MG63 (cell line): ENCODE measurements around the gene MRLN. TPM values are rescaled to one million over a fixed set of nuclear protein-coding genes. Genes with fewer than 3 reads are reported as not detected.
"Not testable (repeated sequence)": the region's sequence is repeated elsewhere in the genome, so short reads cannot be mapped to it uniquely, and the experiment has no call there.

Experiments used
- DNase-seq: peaks from one replicate; pipeline ENCODE4 v3.0.0-alpha.2; 2020
- H3K27me3 ChIP-seq: fragments of 250-450 bp; sonication (Bioruptor Pico); 2 replicates; pipeline ENCODE4 v1.5.1; 2020; ENCODE audit warnings: mild to moderate bottlenecking, moderate library complexity
- H3K36me3 ChIP-seq: fragments of 250-450 bp; sonication (Bioruptor Pico); 2 replicates; pipeline ENCODE4 v1.5.1; 2020; ENCODE audit warnings: mild to moderate bottlenecking, moderate library complexity
- H3K4me3 ChIP-seq: fragments of 250-450 bp; sonication (Bioruptor Pico); 2 replicates; pipeline ENCODE4 v1.5.1; 2020; ENCODE audit warnings: mild to moderate bottlenecking, moderate library complexity
- H3K9me3 ChIP-seq: fragments of 250-450 bp; sonication (Bioruptor Pico); 2 replicates; pipeline ENCODE4 v1.5.1; 2020; ENCODE audit warnings: mild to moderate bottlenecking, moderate library complexity
- total RNA-seq: library from RNA; depleted of rRNA; stranded (reverse); fragments of >200 nt; shearing (Covaris generic); gene quantifications from 2 replicates; pipeline ENCODE4 v1.2.3, GENCODE V29; 2014; ENCODE audit warnings: low replicate concordance

MRLN gene
- total RNA-seq, 1 experiment from 2014 or later = not detected

- DNase-seq = no peak
- H3K4me3 ChIP-seq = no peak overlapping the region
- H3K36me3 ChIP-seq = no peaks in the 10 kb centered on the region
- H3K27me3 ChIP-seq = no peaks in the 10 kb centered on the region; the same call in 1 of the 2 replicates
- no peaks in the 10 kb centered on the region for H3K9me3 ChIP-seq
Measured at GRCh38 chr10:59754951-59755350, 1.7 kb upstream of the MRLN start.

GRCh38 chr10:59752278-59752940, 846 bp downstream of the MRLN start:
- H3K9me3 ChIP-seq = no peaks in the 10 kb centered on the region
- no peaks in the 10 kb centered on the region; the same call in 1 of the 2 replicates for H3K27me3 ChIP-seq
- H3K36me3 ChIP-seq = no peaks in the 10 kb centered on the region
- no peak for DNase-seq
- H3K4me3 ChIP-seq = no peak overlapping the region

GRCh38 chr10:59750155-59750945, 2.9 kb downstream of the MRLN start:
- no peaks in the 10 kb centered on the region; the same call in 1 of the 2 replicates for H3K27me3 ChIP-seq
- DNase-seq = peak; percentile 15
- no peaks in the 10 kb centered on the region for H3K9me3 ChIP-seq
- H3K36me3 ChIP-seq = no peaks in the 10 kb centered on the region
- no peak overlapping the region for H3K4me3 ChIP-seq

- Histone ChIP-seq H3K9me3 (no peaks in the 10 kb centered on the region), H3K36me3 (no peaks in the 10 kb centered on the region), H3K4me3 (no peak overlapping the region), H3K27me3 (no peaks in the 10 kb centered on the region; the same call in 1 of the 2 replicates)
- no peak for DNase-seq
Measured at GRCh38 chr10:59748834-59749233, 4.4 kb downstream of the MRLN start.

GRCh38 chr10:59745163-59745650, 8.0 kb downstream of the MRLN start:
- DNase-seq = no peak
- H3K36me3 ChIP-seq = no peaks in the 10 kb centered on the region
- H3K27me3 ChIP-seq = no peaks in the 10 kb centered on the region
- H3K9me3 ChIP-seq = no peaks in the 10 kb centered on the region
- no peak overlapping the region for H3K4me3 ChIP-seq

GRCh38 chr10:59744762-59745161, 8.5 kb downstream of the MRLN start:
- DNase-seq, H3K9me3 ChIP-seq, H3K4me3 ChIP-seq, H3K36me3 ChIP-seq, H3K27me3 ChIP-seq: not testable (repeated sequence)

GRCh38 chr10:59744156-59744555, 9.1 kb downstream of the MRLN start:
- H3K9me3 ChIP-seq, DNase-seq, H3K36me3 ChIP-seq, H3K27me3 ChIP-seq, H3K4me3 ChIP-seq: not testable (repeated sequence)

- H3K4me3 ChIP-seq = no peak overlapping the region
- no peaks in the 10 kb centered on the region for H3K9me3 ChIP-seq
- DNase-seq = no peak
- H3K36me3 ChIP-seq = no peaks in the 10 kb centered on the region
- 0 out of 2 replicates have a peak, but pooled peaks cover 3% of the 10 kb centered on the region for H3K27me3 ChIP-seq
Measured at GRCh38 chr10:59741583-59741982, 11.7 kb downstream of the MRLN start.

GRCh38 chr10:59741048-59741447, 12.2 kb downstream of the MRLN start:
- Histone ChIP-seq H3K9me3 (no peaks in the 10 kb centered on the region), H3K36me3 (no peaks in the 10 kb centered on the region), H3K27me3 (0 out of 2 replicates have a peak, but pooled peaks cover 3% of the 10 kb centered on the region), H3K4me3 (no peak overlapping the region)
- no peak for DNase-seq

GRCh38 chr10:59736749-59737148, 16.5 kb downstream of the MRLN start:
- DNase-seq = no peak
- Histone ChIP-seq H3K27me3 (peaks cover 3% of the 10 kb centered on the region; the same call in 1 of the 2 replicates), H3K9me3 (no peaks in the 10 kb centered on the region), H3K4me3 (no peak overlapping the region), H3K36me3 (no peaks in the 10 kb centered on the region)

- peaks cover 3% of the 10 kb centered on the region; the same call in 1 of the 2 replicates for H3K27me3 ChIP-seq
- DNase-seq = no peak
- H3K36me3 ChIP-seq = no peaks in the 10 kb centered on the region
- H3K9me3 ChIP-seq = no peaks in the 10 kb centered on the region
- H3K4me3 ChIP-seq = no peak overlapping the region
Measured at GRCh38 chr10:59735296-59735695, 18.0 kb downstream of the MRLN start.

GRCh38 chr10:59734014-59734462, 19.2 kb downstream of the MRLN start:
- Histone ChIP-seq H3K27me3 (peaks cover 3% of the 10 kb centered on the region; the same call in 1 of the 2 replicates), H3K4me3 (no peak overlapping the region), H3K36me3 (no peaks in the 10 kb centered on the region), H3K9me3 (no peaks in the 10 kb centered on the region)
- DNase-seq = no peak

- not testable (repeated sequence) for H3K36me3 ChIP-seq, H3K4me3 ChIP-seq, DNase-seq, H3K27me3 ChIP-seq, H3K9me3 ChIP-seq
Measured at GRCh38 chr10:59733321-59734013, 19.8 kb downstream of the MRLN start.

GRCh38 chr10:59732849-59733248, 20.4 kb downstream of the MRLN start:
- not testable (repeated sequence) for H3K27me3 ChIP-seq, DNase-seq, H3K4me3 ChIP-seq, H3K9me3 ChIP-seq, H3K36me3 ChIP-seq

- not testable (repeated sequence) for H3K4me3 ChIP-seq, DNase-seq, H3K27me3 ChIP-seq, H3K9me3 ChIP-seq, H3K36me3 ChIP-seq
Measured at GRCh38 chr10:59729167-59729566, 24.1 kb downstream of the MRLN start.

GRCh38 chr10:59724098-59724938, 28.9 kb downstream of the MRLN start:
- DNase-seq = no peak
- no peaks in the 10 kb centered on the region for H3K9me3 ChIP-seq
- no peaks in the 10 kb centered on the region for H3K36me3 ChIP-seq
- H3K27me3 ChIP-seq = no peaks in the 10 kb centered on the region
- H3K4me3 ChIP-seq = no peak overlapping the region
